Skeletal muscle cell (primary cell): ENCODE results near the gene KIRREL1.
"Not testable (repeated sequence)": the region's sequence is repeated elsewhere in the genome, so short reads cannot be mapped to it uniquely, and the experiment has no call there.

Source experiments
- DNase-seq: peaks from one replicate; pipeline ENCODE4 v3.0.0-alpha.2; 2010; ENCODE audit warnings: low read depth
- H3K4me3 ChIP-seq: 2 replicates; pipeline ENCODE4 v1.5.1; 2011; ENCODE audit warnings: low read depth, mild to moderate bottlenecking, control low read depth, low read length, moderate library complexity

KIRREL1 gene

DNA sequence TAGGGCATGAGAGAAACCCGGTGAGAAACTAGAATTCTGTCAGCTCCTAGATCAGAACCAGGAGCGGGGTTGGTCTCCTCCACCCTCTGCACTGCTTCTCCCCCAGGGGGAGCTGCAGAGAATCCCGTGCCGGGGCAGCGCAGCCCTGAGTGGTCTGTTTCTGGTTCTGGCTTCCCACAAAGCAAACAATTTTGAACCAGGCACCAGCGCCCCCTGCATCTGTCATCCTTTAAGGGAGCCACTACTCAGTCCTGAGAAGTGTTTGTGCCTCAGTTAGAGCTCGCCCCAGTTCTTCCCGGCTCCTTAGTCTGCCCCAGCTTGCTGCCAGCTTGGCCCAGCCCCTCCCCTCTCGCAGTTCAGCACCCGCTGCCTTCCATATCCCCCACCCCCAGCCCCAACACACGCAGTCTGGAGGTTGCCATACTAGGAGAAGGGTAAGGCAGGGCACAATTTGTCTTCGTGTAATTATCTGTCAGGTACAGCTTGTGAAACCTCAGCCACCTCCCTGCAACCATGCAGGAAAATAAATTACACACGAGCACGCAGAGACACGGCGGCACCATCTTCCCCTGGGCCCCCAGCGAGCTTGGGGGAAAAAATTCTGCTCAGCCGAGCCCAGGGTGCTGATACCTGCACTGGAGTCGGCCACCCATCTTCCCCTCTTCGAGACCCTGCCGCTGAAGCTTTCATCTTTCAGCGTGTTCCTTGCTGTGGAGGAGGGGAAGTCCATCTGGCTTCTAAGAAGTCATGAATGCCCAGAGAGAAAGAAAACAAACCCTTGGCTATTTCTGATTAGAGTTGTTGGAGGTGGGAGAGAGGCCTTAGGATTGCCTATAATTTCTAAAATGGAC is 124.6 kb downstream of the KIRREL1 start:
- DNase-seq = no peak
- H3K4me3 ChIP-seq = peak overlapping the region; percentile 14

DNA sequence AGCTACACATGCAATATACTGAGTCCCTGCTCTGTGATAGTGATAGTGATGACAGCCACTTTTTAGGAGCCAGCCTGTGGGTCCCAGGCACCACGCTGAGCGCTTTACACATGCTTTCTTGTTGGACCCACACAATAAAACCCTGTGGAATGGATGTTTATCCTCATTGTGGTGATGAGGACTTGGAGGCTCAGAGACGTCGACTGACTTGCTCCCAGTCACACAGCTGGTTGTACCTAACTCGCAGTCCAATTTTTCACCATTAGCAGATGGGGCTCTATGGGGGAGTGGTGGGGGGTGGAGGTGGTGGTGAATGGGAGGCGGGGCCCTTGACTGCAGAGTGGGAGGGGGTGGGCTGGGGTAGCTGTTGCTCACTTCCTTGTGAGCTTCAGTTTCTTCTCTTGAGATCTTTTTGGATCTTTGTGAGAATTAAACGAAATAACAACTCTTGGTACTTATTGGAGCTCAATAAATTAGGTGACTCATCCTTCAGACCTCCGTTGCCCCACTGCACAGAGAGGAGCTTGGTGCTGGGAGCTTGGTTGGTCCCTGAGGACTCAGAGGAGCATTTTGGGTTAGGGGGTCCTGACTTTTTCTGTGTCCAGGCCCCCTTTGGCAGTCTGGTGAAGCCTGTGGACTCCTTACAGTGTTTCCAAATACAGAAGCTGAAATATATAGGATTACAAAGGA is 125.4 kb downstream of the KIRREL1 start:
- no peak for DNase-seq
- H3K4me3 ChIP-seq = no peak overlapping the region

DNA sequence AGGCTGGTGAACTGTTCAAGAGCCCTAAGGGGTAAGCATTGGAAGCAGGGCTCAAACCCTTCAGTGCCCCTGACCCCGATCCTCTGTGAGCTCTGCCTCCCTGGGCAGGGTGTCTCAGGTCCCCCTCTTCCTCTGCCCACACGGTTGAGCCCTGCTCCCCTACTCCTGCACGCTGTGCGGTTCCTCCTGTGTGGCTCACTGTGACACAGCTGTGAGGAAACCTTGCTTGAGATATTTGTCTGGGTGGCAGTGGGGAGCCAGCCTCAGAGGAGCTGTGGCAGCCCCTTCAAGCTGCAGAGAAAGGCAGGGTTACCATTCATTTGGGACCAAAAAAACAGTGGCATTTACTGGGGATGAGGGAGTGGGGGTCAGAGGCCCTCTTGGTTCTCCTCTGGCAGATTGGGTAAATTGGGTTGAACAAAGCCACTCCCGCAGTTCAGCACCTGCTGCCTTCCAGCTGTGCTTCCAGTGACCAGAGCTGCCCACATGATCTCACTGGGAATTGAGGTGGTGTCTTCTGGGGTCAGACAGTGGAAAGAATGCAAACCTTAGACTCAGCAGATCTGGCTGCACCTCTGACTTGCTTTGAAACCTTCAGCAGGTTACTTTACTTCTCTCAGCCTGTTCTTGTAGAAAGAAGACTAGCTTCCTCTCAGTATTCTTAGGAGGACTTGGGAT is 126.7 kb downstream of the KIRREL1 start:
- no peak overlapping the region for H3K4me3 ChIP-seq
- DNase-seq = no peak

DNA sequence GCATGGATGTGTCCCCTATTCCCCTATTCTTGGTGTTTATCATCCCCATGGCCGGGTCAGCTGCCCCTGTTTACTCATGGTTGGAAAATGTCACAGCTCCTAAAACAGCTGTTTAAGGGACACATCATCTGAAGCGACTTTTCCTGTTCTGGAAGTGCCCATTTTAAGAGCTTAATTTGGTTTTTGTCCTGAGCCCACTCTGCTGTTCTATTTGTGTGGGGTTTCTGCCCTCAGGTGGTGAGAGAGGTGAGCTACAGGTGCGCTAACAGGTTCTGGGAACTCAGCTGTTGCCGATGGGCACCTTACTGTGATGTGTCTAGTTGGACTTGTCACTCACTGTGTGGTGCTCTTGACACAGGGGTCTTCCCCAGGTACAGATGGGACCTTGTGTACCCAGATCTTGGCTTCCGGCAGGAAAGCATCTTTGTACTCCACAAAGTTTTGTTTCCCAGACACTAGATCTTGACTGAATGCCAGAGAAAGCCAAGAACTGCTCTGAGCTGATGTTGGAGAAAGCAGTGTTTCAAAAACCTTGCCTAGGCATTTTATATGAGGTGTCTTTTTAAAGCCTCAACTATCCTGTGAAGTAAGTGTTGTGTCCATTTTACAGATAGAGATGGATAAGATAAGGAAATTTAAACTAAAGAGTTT is 128.3 kb downstream of the KIRREL1 start:
- no peak overlapping the region for H3K4me3 ChIP-seq
- DNase-seq = no peak

DNA sequence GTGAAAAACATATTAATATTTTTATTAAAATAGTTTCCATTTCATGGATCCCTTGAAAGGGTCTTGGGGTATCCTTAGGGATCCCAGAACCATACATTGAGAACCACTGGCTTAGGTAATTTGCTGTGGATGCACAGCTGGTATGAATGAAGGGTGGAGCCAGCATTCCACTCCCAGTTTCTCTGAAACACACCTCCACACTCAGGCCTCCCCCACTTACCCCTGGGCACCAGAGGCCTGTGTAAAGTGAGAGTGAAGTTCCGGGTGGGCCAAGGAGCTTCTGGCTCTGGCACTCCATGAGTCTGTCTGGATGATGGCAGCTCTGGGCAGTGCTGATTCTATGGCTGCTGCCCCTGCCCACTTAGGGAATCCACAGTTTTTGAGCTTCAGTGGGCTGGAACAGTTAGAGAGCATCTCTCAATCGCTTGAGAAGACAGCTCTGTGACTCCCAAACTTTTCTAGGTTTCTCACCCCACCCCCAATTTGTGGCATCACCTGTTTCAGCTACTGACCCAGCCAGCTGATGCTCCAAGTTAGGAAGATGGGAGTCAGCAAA is 129.5 kb downstream of the KIRREL1 start:
- no peak overlapping the region for H3K4me3 ChIP-seq
- no peak for DNase-seq

DNA sequence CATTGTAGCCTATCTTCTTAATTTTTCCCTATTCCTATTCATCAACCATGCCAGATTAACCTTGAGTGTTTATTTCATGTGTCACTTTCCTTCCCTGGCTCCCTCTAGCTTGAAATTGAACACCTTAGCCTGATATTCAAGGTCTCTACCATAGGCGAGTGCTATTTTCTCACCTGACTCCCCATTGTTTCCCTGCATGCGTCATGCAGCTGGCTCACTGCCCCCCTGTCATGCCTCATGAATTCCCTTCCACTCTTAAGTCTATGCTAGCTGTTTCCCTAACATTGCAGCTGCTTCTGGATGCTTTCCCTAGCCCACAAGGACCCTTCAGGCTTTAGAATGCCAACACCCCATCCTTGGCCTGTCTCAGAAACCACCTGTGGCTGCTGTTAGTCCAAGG is 130.6 kb downstream of the KIRREL1 start:
- no peak for DNase-seq
- H3K4me3 ChIP-seq = no peak overlapping the region

DNA sequence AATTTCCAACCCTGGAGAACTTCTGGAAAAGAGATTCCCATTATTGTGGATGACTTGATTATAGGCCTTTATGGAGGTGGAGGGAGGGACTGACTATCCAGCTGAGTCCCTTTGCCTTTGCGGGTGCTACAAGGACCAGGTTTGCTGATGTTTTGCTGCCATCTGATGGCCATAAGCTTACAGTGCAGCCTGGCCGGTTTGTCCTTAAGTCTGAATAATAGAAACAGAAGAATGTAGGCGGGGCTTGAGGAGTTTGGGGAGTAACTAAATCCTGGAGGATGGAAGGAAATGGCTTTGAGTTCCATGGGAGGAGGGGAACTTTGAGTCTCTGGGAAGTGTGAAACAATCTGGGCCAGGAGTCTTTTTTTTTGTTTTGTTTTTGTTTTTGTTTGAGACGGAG is 131.6 kb downstream of the KIRREL1 start:
- DNase-seq = peak; percentile 71

DNA sequence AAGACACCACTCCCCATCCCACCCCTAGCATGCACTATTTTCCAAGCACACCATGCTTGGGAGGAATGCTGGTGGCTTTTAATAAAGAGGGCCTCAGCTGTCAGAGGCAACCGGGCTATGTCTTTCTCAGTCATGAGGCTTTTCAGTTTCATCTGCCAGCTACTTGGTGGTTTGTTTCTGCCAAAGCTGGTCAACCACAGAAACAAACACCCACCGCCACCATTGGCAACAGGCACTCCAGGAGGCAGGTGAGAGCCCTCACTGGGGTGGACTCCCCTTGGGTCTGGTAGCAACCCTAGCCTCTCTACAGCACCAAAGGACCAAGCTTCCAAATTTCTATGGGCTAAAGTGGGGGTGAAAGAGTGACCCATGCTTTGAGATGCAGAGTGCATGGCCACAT is 133.0 kb downstream of the KIRREL1 start:
- no peak for DNase-seq
- no peak overlapping the region for H3K4me3 ChIP-seq

More for the DNA sequence above, 131.6 kb downstream of the KIRREL1 start:
- no peak overlapping the region for H3K4me3 ChIP-seq

DNA sequence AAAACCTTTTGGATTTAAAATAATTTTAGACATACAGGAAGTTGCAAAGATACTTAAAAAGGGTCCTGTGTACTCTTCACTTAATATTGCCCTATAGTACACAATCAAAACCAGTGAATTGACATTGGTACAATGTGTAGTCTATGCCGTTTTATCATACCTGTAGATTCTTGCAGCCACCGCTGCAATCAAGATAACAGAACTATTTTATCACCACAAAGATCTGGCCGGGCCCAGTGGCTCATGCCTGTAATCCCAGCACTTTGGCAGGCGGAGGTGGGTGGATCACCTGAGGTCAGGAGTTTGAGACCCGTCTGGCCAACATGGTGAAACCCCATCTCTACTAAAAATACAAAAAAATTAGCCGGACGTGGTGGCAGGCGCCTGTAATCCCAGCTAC is 135.1 kb downstream of the KIRREL1 start:
- not testable (repeated sequence) for DNase-seq, H3K4me3 ChIP-seq

DNA sequence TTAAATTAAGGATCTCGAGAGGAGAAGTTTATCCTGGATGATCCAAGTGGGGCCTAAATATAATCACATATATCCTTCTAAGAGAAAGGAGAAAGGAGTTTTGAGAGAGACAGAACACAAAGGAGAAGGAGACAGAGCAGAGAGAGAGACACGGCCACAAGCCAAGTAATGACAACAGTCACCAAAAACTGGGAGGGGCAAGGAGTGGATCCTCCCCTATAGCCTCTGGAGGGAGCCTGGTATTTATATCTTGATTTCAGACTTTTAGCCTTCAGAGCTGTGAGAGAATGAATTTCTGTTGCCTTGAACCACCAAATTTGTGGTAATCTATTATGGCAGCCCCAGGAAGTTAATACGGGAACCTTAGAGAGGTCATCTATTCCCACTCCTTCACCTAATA is 137.8 kb downstream of the KIRREL1 start:
- no peak for DNase-seq
- H3K4me3 ChIP-seq = no peak overlapping the region

DNA sequence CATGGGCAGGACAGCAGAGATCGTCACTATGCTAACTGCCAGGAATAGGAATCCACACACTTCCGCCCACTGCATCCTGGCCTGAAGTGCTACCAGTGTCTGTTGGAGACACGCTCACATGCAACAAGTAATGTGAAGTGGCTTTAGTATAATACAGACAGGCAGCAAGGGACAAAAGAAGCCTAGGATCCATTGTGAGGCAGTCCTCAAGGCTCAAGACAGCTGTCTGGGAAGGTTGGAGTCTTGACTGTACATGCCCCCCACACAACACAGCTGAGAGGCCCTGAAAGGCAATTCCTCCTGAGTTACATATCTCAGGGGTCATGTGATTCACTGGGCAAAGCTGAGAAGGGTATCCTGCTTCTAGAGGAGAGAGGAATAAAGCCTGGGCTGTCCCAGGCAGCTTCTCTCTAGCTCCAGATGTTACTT is 147.3 kb downstream of the KIRREL1 start:
- H3K4me3 ChIP-seq = no peak overlapping the region
- DNase-seq = no peak

DNA sequence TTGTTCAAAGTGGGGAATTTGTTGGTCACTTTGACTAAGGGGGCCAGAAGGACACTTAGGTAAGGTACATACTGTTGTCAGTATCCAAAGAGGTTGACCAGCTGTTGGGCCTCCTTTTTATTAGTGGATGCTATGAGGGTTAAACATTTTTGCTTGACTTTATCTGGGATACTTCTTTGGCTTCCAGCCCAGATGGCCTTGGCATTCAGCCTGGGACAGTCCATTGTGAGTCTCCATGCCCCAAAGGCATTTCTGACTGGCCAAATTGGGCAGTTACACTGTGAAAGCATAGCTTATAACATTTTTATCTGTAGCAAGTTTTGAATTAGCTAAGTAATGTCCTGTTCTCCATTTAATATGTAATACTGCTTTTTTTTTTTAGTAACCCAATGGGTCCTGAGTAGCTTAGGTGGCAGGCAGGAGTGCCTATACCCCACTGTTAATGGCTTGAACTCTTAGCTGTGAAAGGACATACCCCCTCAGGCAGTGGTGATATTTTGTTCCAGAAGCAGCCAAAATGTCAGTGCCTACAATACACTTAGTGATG is 151.8 kb downstream of the KIRREL1 start:
- no peak overlapping the region for H3K4me3 ChIP-seq
- peak; percentile 25 for DNase-seq

DNA sequence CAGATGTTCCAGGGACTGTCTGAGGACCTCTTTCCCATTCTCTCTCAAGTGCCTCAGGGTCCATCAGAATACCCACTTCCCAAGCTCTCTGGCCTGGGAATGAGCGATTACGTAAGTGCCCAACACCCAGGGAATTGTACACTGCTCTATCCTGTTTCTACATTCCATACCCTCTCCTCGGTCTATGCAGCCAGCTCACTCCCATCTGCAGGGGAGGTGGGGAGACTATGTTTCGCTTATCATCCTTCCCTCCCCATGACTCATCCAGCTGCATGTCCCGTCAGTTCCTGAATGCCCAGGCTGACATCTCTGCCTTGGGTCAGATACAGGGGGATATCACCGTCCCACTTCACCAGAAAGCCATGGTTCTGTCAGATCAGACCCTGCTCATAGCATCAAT is 152.7 kb downstream of the KIRREL1 start:
- peak; percentile 24 for DNase-seq
- no peak overlapping the region for H3K4me3 ChIP-seq

DNA sequence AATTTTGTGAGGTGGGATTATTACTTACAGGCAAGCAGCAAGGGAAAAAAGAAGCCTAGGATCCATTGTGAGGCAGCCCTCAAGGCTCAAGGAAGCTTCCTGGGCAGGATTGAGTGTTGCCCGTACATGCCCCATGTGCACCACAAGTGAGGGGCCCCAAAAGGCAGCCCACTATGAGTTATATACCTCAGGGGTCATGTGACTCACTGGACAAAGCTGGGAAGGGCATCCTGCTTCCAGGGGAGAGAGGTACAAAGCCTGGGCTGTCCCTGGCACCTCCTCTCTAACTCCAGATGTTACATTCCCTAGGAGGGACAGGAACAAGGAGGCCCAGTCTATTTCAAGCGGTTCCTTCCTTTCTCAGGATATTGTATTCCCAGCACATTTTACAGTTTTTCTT is 153.3 kb downstream of the KIRREL1 start:
- no peak for DNase-seq
- H3K4me3 ChIP-seq = no peak overlapping the region

DNA sequence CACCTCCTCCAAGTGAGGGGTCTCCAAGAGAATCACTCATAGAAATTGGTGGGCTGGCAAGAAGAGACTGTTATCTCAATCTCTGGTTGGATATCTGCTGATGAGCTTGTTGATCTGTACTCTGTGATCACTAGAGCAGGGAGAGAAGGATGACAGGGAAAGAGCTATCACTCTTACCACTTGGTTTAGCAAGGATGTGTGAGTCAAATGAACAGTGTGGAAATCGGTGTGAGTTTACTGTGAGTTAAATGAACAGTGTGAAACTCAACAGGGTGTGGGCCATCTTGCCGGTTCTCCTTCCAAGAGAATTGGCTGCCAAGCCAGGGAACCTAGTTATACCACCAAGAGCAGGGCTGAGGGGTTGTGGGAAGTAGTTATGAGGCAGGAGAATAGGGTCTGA is 154.0 kb downstream of the KIRREL1 start:
- H3K4me3 ChIP-seq = no peak overlapping the region
- DNase-seq = no peak

DNA sequence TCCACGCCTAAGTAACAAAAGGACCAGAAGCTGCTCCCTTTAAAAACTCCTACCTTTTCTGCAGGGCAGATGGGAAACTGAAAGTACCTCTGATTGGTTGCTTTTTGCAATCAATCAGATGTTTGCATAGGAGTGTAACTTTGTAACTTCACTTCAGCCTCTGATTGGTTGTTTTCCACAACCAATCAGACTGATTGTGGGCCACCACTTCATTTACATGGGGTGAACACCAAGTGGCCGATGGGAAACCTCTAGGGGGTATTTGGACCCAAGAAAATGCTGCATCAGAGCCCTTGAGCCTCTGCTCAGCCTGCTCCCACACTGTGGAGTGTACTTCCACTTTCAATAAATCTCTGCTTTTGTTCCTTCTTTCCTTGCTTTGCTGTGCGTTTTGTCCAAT is 154.4 kb downstream of the KIRREL1 start:
- DNase-seq = no peak
- no peak overlapping the region for H3K4me3 ChIP-seq

DNA sequence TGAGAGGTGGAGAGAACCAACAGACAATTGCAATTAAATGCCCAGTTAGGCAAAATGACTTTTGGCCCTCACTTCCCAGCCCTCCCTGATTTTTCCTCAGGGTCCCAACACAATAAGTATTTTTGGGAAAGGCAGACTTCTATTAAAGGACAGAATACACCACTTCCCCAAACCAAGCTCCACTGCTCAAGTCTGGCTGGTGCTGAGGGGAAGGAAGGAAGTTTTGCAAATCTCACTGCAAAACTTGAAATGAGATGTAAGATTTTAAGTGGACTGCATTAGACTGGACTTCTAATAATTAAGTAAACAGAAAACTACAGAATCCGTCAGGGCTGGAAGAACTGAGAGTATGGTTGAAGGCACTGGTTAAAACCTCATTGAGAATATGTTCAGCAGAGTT is 155.0 kb downstream of the KIRREL1 start:
- DNase-seq = no peak

DNA sequence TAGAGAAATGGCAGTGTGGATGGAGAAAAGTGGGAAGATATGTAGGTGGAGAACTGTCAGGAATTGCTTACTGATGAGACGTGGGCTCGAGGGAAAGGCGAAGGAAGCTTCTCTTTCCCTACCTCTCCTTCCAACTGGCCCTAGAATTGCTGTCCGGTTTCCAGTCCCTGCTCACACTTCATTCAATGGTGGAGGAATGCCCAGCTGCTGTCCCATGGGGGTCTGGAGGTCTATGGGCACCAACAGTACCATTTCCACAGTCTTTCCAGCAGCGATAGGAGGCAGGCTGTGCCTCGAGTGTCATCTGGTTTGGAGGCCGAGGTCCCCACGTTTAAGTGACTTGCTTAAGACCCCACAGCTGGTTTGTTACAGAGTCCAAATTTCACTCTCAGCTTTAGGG is 155.7 kb downstream of the KIRREL1 start:
- peak overlapping the region; percentile 40 for H3K4me3 ChIP-seq
- DNase-seq = no peak

More for the DNA sequence above, 155.0 kb downstream of the KIRREL1 start:
- no peak overlapping the region for H3K4me3 ChIP-seq
